ENCODE measurements around the gene MLLT3.

GRCh38 chr9:20377790-20378189 is 244.5 kb downstream of the MLLT3 start:
- TF ChIP-seq, protein P1, sequence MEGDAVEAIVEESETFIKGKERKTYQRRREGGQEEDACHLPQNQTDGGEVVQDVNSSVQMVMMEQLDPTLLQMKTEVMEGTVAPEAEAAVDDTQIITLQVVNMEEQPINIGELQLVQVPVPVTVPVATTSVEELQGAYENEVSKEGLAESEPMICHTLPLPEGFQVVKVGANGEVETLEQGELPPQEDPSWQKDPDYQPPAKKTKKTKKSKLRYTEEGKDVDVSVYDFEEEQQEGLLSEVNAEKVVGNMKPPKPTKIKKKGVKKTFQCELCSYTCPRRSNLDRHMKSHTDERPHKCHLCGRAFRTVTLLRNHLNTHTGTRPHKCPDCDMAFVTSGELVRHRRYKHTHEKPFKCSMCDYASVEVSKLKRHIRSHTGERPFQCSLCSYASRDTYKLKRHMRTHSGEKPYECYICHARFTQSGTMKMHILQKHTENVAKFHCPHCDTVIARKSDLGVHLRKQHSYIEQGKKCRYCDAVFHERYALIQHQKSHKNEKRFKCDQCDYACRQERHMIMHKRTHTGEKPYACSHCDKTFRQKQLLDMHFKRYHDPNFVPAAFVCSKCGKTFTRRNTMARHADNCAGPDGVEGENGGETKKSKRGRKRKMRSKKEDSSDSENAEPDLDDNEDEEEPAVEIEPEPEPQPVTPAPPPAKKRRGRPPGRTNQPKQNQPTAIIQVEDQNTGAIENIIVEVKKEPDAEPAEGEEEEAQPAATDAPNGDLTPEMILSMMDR (IDR thresholded peaks at IDR 0.05): no peak
- no peak for TF ChIP-seq POLR2A (IDR thresholded peaks at IDR 0.05)
